Aorta (tissue), 5 donors: ENCODE results near the gene ZNF681. TPM values are rescaled to one million over a fixed set of nuclear protein-coding genes. Genes with fewer than 3 reads are reported as not detected.
"Not testable (repeated sequence)": the region's sequence is repeated elsewhere in the genome, so short reads cannot be mapped to it uniquely, and the experiment has no call there.

Source experiments
- ATAC-seq: fragments of 200-7000 bp; cut with Tn5 transposase; one replicate; pipeline ENCODE4 v1.9.1; 2022; ENCODE audit warnings: moderate library complexity; ENCODE audit not compliant: low FRiP score
- DNase-seq, 2 donors: peaks; one replicate each; pipeline ENCODE4 v3.0.0-alpha.2; 2020
- H3K27ac ChIP-seq, 2 donors: one replicate each; pipeline ENCODE4 v1.5.1; 2013; ENCODE audit warnings: low read length in 2 of 2, mild to moderate bottlenecking in 2 of 2, moderate library complexity in 2 of 2, control low read depth in 1 of 2, inconsistent platforms in 1 of 2, low read depth in 1 of 2
- H3K27me3 ChIP-seq, 2 donors: one replicate each; pipeline ENCODE4 v1.6.1; 2013; ENCODE audit warnings: control low read depth in 1 of 2, low read length in 1 of 2, mild to moderate bottlenecking in 1 of 2, moderate library complexity in 1 of 2; ENCODE audit not compliant: insufficient read depth in 2 of 2, control insufficient read depth in 1 of 2
- H3K36me3 ChIP-seq, 2 donors: one replicate each; pipeline ENCODE4 v1.6.1; 2013; ENCODE audit warnings: control low read depth in 1 of 2, low read length in 1 of 2, mild to moderate bottlenecking in 1 of 2; ENCODE audit not compliant: insufficient read depth in 2 of 2, control insufficient read depth in 1 of 2
- H3K4me1 ChIP-seq, 2 donors: one replicate each; pipeline ENCODE4 v1.6.1; 2013; ENCODE audit warnings: low read length in 2 of 2, control low read depth in 1 of 2, mild to moderate bottlenecking in 1 of 2, moderate library complexity in 1 of 2; ENCODE audit not compliant: insufficient read depth in 2 of 2, control insufficient read depth in 1 of 2
- H3K4me3 ChIP-seq, 2 donors: one replicate each; pipeline ENCODE4 v1.5.1; 2013; ENCODE audit warnings: low read length in 2 of 2, control low read depth in 1 of 2, mild to moderate bottlenecking in 1 of 2
- H3K9me3 ChIP-seq: one replicate; pipeline ENCODE4 v1.6.1; 2013; ENCODE audit warnings: mild to moderate bottlenecking, low read length; ENCODE audit not compliant: control insufficient read depth
- WGBS, 2 donors: extraction: QIAGEN DNeasy Blood & Tissue Kit; methylation state at CpG; one replicate each; pipeline ENCODE4 v1.1.7; 2013; 5-methylcytosine and 5-hydroxymethylcytosine counted together
- intact Hi-C, 2 donors: fragments of 100-400 bp; cut with DNase I; formaldehyde crosslinking; loops; one replicate each; pipeline versions ENCODE4 v1.14.2 to v1.15.0; 2022
- polyA plus RNA-seq, 2 donors: library from polyadenylated mRNA; stranded (reverse); fragments of 200-250 nt; gene quantifications; one replicate each; pipeline ENCODE4 v1.2.3, GENCODE V29; 2013
- total RNA-seq, 2 donors: library from RNA; stranded (reverse); fragmentation: NEBNext Ultra II Directional; extraction: Animal tissue kit (Norgen Biotek cat#: 25700); gene quantifications; one replicate each; pipeline ENCODE4 v1.2.1, GENCODE V29; 2021
- donor health status: healthy with polysubstance abuse.
- donor health status: Bipolar disorder and iron deficiency.
- donor health status: DM: no; HTN: no; CAD: no.
- donor health status: DM: no; HTN: no; CAD: no.
- donor health status: DM: yes; HTN: yes; CAD: no.

ZNF681 gene
- total and polyA plus RNA-seq, 4 donors = 0.31 to 3.0 (median 0.91) TPM; not detected in 1

DNA sequence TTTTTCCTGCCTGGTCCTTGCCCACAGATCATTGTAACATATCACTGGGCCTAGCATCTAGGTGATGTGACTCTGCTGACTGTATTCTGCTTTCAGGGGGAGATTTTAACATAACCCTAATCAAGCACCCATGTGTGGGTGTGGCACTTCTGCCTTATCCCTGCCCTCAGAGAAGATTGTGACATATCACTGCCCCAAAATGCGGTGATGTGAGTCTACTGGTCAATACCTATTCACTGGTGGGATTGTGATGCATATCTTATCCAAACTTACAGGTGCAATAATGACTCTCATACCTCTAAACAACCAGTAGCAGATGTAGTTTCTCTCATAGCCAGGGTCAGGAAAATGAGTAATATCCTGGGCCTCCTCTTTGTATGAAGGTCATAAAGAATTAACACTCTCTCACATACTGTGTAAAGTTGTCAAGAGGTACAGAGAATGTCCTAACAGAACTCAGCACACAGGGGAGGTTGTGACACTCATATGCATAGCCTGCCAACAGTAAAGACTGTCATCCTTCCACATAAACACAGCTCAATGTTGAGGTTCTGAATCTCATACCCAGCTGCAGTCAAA, 12.1 kb upstream of the ZNF681 start:
- peaks cover 2% of the 10 kb centered on the region for H3K9me3 ChIP-seq
- ATAC-seq (no peak), DNase-seq (no peak)
- intact Hi-C loops = no loop called here
- H3K36me3 ChIP-seq = peaks cover 0 to 4% of the 10 kb centered on the region in 2 donors
- WGBS, 2 donors = 95 to 96% methylated on average over 1 of the region's 1 CpG
- no peaks in the 10 kb centered on the region for H3K27me3 ChIP-seq
- no peak overlapping the region for H3K27ac ChIP-seq
- H3K4me1 ChIP-seq = no peaks in the 10 kb centered on the region
- H3K4me3 ChIP-seq = no peak overlapping the region

DNA sequence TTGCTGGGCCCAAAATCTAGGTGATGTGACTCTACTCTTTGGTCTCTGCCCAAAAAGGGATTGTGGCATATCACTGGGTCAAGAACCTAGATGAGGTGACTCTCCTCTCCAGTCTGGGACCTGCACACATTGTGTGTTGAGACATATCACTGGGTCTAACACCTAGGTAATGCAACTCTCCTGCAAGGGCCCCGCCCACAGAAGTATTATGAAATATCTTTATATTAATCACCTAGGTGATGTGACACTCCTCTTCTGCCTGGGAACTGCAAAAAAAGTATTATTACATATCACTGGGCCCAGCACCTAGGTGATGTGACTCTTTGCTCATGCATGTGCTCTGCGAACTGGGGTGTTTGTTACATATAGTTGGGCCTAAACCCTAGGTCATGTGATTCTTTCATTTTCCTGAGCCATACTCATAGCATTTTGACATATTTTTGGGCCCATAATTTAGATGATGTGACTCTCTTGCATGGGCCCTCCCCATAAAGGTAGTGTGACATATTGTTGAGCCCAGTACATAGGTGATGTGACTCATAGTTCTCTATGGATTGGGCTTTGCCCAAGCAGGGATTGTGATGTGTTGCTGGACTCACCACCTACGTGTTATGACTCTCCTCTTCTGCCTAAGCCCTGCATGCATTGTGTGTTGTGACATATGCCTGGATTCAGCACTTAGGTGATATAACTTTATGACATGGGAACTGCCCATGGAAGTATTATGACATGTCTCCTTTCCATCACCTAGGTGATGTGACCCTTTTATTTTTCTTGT, 11.2 kb upstream of the ZNF681 start:
- intact Hi-C loops = no loop called here
- Histone ChIP-seq H3K27ac (no peak overlapping the region), H3K36me3 (peaks cover 0 to 4% of the 10 kb centered on the region in 2 donors), H3K4me1 (no peaks in the 10 kb centered on the region), H3K4me3 (no peak overlapping the region), H3K27me3 (no peaks in the 10 kb centered on the region), H3K9me3 (peaks cover 2% of the 10 kb centered on the region)
- 96% methylated on average over 3 of the region's 3 CpGs for WGBS, 2 donors
- ATAC-seq (no peak), DNase-seq (no peak)

DNA sequence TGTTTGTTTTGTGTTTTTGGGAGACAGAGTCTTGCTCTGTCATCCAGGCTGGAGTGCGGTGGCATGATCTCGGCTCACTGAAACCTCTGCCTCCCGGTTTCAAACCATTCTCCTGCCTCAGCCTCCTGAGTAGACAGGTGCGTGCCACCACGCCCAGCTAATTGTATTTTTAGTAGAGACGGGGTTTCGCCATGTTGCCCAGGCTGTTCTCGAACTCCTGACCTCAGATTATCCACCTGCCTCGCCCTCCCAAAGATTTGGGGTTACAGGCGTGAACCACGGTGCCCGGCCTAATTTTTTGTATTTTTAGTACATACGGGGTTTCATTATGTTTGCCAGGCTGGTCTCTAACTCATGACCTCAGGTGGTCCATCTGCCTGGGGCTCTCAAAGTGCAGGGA, 8.3 kb upstream of the ZNF681 start:
- no peaks in the 10 kb centered on the region for H3K4me1 ChIP-seq
- no peaks in the 10 kb centered on the region for H3K27me3 ChIP-seq
- WGBS, 2 donors = 90% methylated on average over 13 of the region's 13 CpGs
- H3K36me3 ChIP-seq = no peaks in the 10 kb centered on the region
- ATAC-seq = no peak
- no peak for DNase-seq
- H3K27ac ChIP-seq = no peak overlapping the region
- intact Hi-C loops = no loop called here
- H3K9me3 ChIP-seq = no peaks in the 10 kb centered on the region
- H3K4me3 ChIP-seq = no peak overlapping the region

DNA sequence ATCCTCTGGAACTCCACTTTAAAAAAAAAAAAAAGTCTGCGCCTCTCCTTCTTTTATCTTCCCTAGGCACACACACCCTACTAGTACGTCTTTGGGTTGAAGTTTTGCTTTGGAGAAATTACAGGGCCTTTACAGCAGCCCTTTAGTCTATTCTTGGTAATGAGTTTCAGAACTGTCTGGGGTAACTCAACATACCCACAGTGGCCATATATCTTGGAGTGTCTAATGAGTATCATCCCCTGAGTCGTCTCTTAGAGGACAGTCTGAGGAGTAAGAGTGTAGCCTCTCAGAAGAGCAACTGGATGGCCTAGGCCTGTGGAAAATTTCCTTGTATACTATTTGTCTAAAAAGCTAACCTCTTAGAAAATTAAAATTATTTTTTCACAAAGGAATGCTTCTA, 6.1 kb upstream of the ZNF681 start:
- Histone ChIP-seq H3K27ac (no peak overlapping the region), H3K4me3 (no peak overlapping the region), H3K27me3 (no peaks in the 10 kb centered on the region), H3K9me3 (no peaks in the 10 kb centered on the region), H3K36me3 (no peaks in the 10 kb centered on the region), H3K4me1 (no peaks in the 10 kb centered on the region)
- ATAC-seq (no peak), DNase-seq (no peak)
- intact Hi-C loops = loop anchor here in 1 of 2 donors (5.0 kb wide), 2 partner anchors 77 to 268 kb away; partner anchors contain the start of gene ZNF675
- WGBS, 2 donors = 83 to 90% methylated on average over 3 of the region's 3 CpGs

DNA sequence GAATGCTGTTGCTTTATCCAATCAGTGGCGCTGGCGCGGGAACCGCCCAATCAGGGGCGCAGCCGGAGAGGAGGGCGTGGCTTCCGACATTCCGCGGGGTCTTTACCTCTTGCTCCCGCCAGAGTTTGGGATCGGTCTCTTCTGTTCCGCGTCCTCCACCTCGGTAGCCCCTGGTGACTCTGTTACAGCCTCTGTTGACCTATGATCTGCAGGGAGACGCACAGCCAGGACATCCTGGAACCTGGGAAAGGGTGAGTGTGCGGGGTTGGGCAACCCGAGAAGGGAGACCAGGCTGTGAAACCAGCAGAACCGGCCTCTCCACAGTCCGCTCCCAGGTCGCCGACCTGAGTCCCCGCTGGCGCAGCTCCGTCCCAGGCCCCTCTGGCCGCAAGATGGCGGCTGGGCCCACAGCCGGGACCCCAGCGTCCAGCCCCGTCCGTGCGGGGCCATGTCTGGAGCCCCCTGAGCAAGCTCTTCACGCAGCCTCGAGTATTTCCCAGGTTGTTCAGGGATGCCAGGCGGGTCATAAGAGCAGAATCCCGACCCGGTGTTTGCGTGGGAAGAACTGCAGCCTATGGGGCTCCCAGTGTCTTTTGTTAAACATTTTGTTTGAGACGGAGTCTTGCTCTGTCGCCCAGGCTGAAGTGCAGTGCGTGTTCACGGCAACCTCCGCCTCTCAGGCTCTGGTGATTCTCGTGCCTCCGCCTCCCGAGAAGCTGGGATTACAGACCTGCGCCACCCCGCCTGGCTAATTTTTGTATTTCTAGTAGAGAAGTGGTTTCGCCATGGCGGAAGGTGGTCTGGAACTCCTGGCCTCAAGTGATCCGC, 4.4 kb upstream of the ZNF681 start:
- intact Hi-C loops = loop anchor here in 1 of 2 donors (5.0 kb wide), 2 partner anchors 76 to 269 kb away; partner anchors contain the start of gene ZNF675
- Histone ChIP-seq H3K4me3 (peak overlapping the region; percentile 53 to 59), H3K9me3 (no peaks in the 10 kb centered on the region), H3K27ac (peak overlapping the region in 1 of 2 donors; percentile 60), H3K4me1 (no peaks in the 10 kb centered on the region), H3K36me3 (no peaks in the 10 kb centered on the region), H3K27me3 (no peaks in the 10 kb centered on the region)
- ATAC-seq (peak; percentile 91), DNase-seq (peak; percentile 87 to 95)
- WGBS, 2 donors = 1 to 4% methylated on average over 51 of the region's 51 CpGs

DNA sequence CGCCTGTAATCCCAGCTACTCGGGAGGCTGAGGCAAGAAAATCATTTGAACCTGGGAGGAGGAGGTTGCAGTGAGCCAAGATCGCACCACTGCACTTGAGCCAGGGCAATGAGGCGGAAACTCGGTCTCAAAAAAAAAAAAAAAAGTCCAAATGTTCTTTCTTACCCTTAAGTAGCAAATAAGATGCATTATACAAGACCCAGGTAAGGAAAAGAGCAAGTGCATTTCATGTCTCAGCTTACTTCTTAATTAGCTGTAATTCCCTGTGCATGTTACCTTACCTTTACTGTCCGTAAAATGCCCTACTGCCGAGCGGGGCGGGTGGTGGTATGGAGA, 3.8 kb upstream of the ZNF681 start:
- DNase-seq (no peak), ATAC-seq (no peak)
- no peaks in the 10 kb centered on the region for H3K4me1 ChIP-seq
- no peaks in the 10 kb centered on the region for H3K27me3 ChIP-seq
- no peak overlapping the region for H3K27ac ChIP-seq
- intact Hi-C loops = loop anchor here in 1 of 2 donors (5.0 kb wide), 2 partner anchors 75 to 270 kb away; partner anchors contain the start of gene ZNF675
- peak overlapping the region in 1 of 2 donors; percentile 53 for H3K4me3 ChIP-seq
- WGBS, 2 donors = 13 to 21% methylated on average over 9 of the region's 9 CpGs
- H3K9me3 ChIP-seq = no peaks in the 10 kb centered on the region
- no peaks in the 10 kb centered on the region for H3K36me3 ChIP-seq

DNA sequence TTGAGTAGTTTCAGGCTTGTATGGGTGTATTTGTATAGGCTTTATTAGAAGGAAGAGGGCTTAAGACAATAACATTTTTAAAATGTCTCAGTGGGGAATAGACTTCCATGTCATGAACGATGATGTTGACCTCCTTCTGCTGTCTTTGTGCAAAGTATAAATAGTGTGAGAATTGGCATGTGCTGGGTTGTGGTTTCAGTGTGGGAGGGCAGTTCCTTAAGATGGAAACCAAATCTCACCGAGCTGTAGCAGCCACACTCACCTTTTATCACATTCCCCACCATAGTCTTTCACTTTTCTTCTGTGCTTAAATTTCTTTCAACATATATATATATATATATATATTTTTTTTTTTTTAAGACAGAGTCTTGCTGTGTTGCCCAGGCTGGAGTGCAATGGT, 1.6 kb upstream of the ZNF681 start:
- 85 to 93% methylated on average over 2 of the region's 2 CpGs for WGBS, 2 donors
- H3K9me3 ChIP-seq, H3K36me3 ChIP-seq, DNase-seq, H3K4me1 ChIP-seq, H3K27me3 ChIP-seq, ATAC-seq, H3K4me3 ChIP-seq, H3K27ac ChIP-seq: not testable (repeated sequence)
- intact Hi-C loops = loop anchor here in 1 of 2 donors (5.0 kb wide), 2 partner anchors 73 to 272 kb away; partner anchors contain the start of gene ZNF675

DNA sequence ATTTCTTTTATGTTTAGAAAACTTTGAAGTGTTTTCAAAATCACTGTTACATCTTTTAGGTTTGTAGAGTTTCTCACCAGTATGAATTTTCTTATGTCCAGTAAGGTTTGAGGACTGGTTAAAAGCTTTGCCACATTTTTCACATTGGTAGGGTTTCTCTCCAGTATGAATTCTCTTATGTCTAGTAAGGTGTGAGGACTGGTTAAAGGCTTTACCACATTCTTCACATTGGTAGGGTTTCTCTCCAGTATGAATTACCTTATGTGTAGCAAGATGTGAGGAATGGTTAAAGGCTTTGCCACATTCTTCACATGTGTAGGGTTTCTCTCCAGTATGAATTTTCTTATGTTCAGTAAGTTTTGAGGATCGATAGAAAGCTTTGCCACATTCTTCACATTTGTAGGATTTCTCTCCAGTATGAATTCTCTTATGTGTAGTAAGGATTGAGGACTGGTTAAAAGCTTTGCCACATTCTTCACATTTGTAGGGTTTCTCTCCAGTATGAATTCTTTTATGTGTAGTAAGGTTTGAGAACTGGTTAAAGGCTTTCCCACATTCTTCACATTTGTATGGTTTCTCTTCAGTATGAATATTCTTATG, 15.0 kb downstream of the ZNF681 start:
- H3K4me3 ChIP-seq, DNase-seq, ATAC-seq, H3K36me3 ChIP-seq, H3K27ac ChIP-seq, H3K27me3 ChIP-seq, H3K4me1 ChIP-seq, H3K9me3 ChIP-seq, intact Hi-C loops: not testable (repeated sequence)
- 97% methylated on average over 1 of the region's 1 CpG for WGBS, 2 donors
